SU-DHL-6 (cell line): ENCODE data around the gene CLIC4.
"Not testable (repeated sequence)": the region's sequence is repeated elsewhere in the genome, so short reads cannot be mapped to it uniquely, and the experiment has no call there.

Experiments
- H2AFZ ChIP-seq: fragments of 200-600 bp; sonication (generic); 2 replicates; pipeline ENCODE4 v1.6.1; 2014; ENCODE audit warnings: low read depth, mild to moderate bottlenecking, moderate library complexity, mixed read lengths, antibody characterized with exemption, low read length; ENCODE audit not compliant: severe bottlenecking
- H3F3A ChIP-seq: fragments of 200-600 bp; shearing (Covaris generic); 2 replicates; pipeline ENCODE4 v1.6.0; 2016; ENCODE audit warnings: antibody characterized with exemption, mild to moderate bottlenecking; ENCODE audit not compliant: insufficient read depth
- H3K27ac ChIP-seq: fragments of 200-600 bp; sonication (generic); 2 replicates; pipeline ENCODE4 v1.5.1; 2016; ENCODE audit warnings: low read depth, mild to moderate bottlenecking, low read length, moderate library complexity, mixed read lengths
- H3K27me3 ChIP-seq: fragments of 200-600 bp; sonication (generic), shearing (Covaris generic); 2 replicates; pipeline ENCODE4 v1.6.0; 2014; ENCODE audit warnings: mild to moderate bottlenecking, low read length
- H3K36me3 ChIP-seq: fragments of 200-600 bp; sonication (generic); 2 replicates; pipeline ENCODE4 v1.6.1; 2014; ENCODE audit warnings: mild to moderate bottlenecking, low read length, mixed read lengths
- H3K4me2 ChIP-seq: fragments of 300-600, 200-600 bp; shearing (Covaris generic), sonication (generic); 2 replicates; pipeline ENCODE4 v1.6.0; 2014; ENCODE audit warnings: low read length, low read depth, mild to moderate bottlenecking; ENCODE audit not compliant: poor library complexity, severe bottlenecking
- H3K4me3 ChIP-seq: fragments of 200-600 bp; sonication (generic); 2 replicates; pipeline ENCODE4 v1.5.1; 2014; ENCODE audit warnings: antibody characterized with exemption, low read length, mild to moderate bottlenecking, mixed read lengths; ENCODE audit not compliant: insufficient read depth, poor library complexity, severe bottlenecking
- H3K79me2 ChIP-seq: fragments of 200-600 bp; sonication (generic); 2 replicates; pipeline ENCODE4 v1.6.1; 2014; ENCODE audit warnings: mild to moderate bottlenecking, low read length, moderate library complexity; ENCODE audit not compliant: insufficient read depth
- H3K9ac ChIP-seq: fragments of 200-600 bp; sonication (generic); 2 replicates; pipeline ENCODE4 v1.7.0; 2014; ENCODE audit warnings: mild to moderate bottlenecking, low read length
- H3K9me2 ChIP-seq: fragments of 200-600 bp; sonication (generic); replicated peaks from 2 replicates; pipeline ENCODE4 v1.6.1; 2014; ENCODE audit warnings: low read length; ENCODE audit not compliant: insufficient read depth
- H3K9me3 ChIP-seq: fragments of 200-600 bp; sonication (generic); 2 replicates; pipeline ENCODE4 v1.6.1; 2014; ENCODE audit warnings: low read length, mixed read lengths; ENCODE audit not compliant: insufficient read depth
- H4K20me1 ChIP-seq: fragments of 200-600 bp; sonication (generic); 2 replicates; pipeline ENCODE4 v1.6.1; 2014; ENCODE audit warnings: low read depth, mild to moderate bottlenecking, antibody characterized with exemption, low read length, moderate library complexity, mixed read lengths
- CTCF ChIP-seq: fragments of 200-600 bp; sonication (generic); IDR thresholded peaks from one replicate; pipeline ENCODE4 v1.5.1; 2017; ENCODE audit warnings: antibody characterized with exemption, mild to moderate bottlenecking, low read length, moderate library complexity; ENCODE audit not compliant: insufficient read depth, poor library complexity, severe bottlenecking
- EZH2phosphoT487 ChIP-seq: fragments of 200-600 bp; sonication (generic), shearing (Covaris generic); conservative IDR thresholded peaks from 2 replicates; pipeline ENCODE4 v1.6.1; 2018; ENCODE audit warnings: mild to moderate bottlenecking, antibody characterized with exemption, low read length, moderate library complexity, mixed read lengths

The CLIC4 gene

GRCh38 chr1:24705260-24706073 lies 39.8 kb upstream of the CLIC4 start:
- no peaks in the 10 kb centered on the region for H3F3A ChIP-seq
- H3K36me3 ChIP-seq, result no peaks in the 10 kb centered on the region
- TF ChIP-seq CTCF (no peak), EZH2phosphoT487 (no peak)
- no peak overlapping the region for H3K27ac ChIP-seq
- H3K9ac ChIP-seq, result no peak overlapping the region
- H3K4me3 ChIP-seq, result no peak overlapping the region
- no peak overlapping the region for H2AFZ ChIP-seq
- H4K20me1 ChIP-seq, result no peaks in the 10 kb centered on the region
- no peak overlapping the region for H3K4me2 ChIP-seq
- no peaks in the 10 kb centered on the region for H3K79me2 ChIP-seq
- no peaks in the 10 kb centered on the region for H3K9me3 ChIP-seq
- H3K9me2 ChIP-seq, result no peaks in the 10 kb centered on the region
- H3K27me3 ChIP-seq, result no peaks in the 10 kb centered on the region

GRCh38 chr1:24706074-24706389 lies 39.2 kb upstream of the CLIC4 start:
- not testable (repeated sequence) for H3K79me2 ChIP-seq, H4K20me1 ChIP-seq

GRCh38 chr1:24707687-24708086 lies 37.6 kb upstream of the CLIC4 start:
- H2AFZ ChIP-seq, result no peak overlapping the region
- H3F3A ChIP-seq, result no peaks in the 10 kb centered on the region
- no peaks in the 10 kb centered on the region for H3K9me2 ChIP-seq
- H3K4me3 ChIP-seq, result no peak overlapping the region
- no peak for TF ChIP-seq EZH2phosphoT487
- H3K9ac ChIP-seq, result no peak overlapping the region
- H3K9me3 ChIP-seq, result no peaks in the 10 kb centered on the region
- no peak overlapping the region for H3K4me2 ChIP-seq
- H3K27me3 ChIP-seq, result no peaks in the 10 kb centered on the region
- H3K36me3 ChIP-seq, result no peaks in the 10 kb centered on the region
- H3K79me2 ChIP-seq, result no peaks in the 10 kb centered on the region
- H3K27ac ChIP-seq, result no peak overlapping the region
- no peaks in the 10 kb centered on the region for H4K20me1 ChIP-seq

More at GRCh38 chr1:24706074-24706389, 39.2 kb upstream of the CLIC4 start:
- H3K27me3 ChIP-seq, H3K4me2 ChIP-seq, H3F3A ChIP-seq, H3K27ac ChIP-seq, H2AFZ ChIP-seq, H3K36me3 ChIP-seq, H3K4me3 ChIP-seq, H3K9me2 ChIP-seq, H3K9ac ChIP-seq, H3K9me3 ChIP-seq: not testable (repeated sequence)

GRCh38 chr1:24708938-24709337 lies 36.3 kb upstream of the CLIC4 start:
- no peaks in the 10 kb centered on the region for H3K27me3 ChIP-seq
- H3K9me2 ChIP-seq, result no peaks in the 10 kb centered on the region
- no peaks in the 10 kb centered on the region for H3K9me3 ChIP-seq
- no peak overlapping the region for H3K27ac ChIP-seq
- no peak overlapping the region for H3K9ac ChIP-seq
- no peak for TF ChIP-seq CTCF
- no peak for TF ChIP-seq EZH2phosphoT487
- H3K79me2 ChIP-seq, result no peaks in the 10 kb centered on the region
- no peak overlapping the region for H3K4me2 ChIP-seq
- H4K20me1 ChIP-seq, result no peaks in the 10 kb centered on the region
- H3K4me3 ChIP-seq, result no peak overlapping the region
- H2AFZ ChIP-seq, result no peak overlapping the region
- no peaks in the 10 kb centered on the region for H3F3A ChIP-seq
- H3K36me3 ChIP-seq, result no peaks in the 10 kb centered on the region
